HAP-1 (cell line): ENCODE results near the gene CXCR3.
A peak's percentile ranks its signal among the peaks of the same experiment; 100 is the strongest.
"Not testable (repeated sequence)": the region's sequence is repeated elsewhere in the genome, so short reads cannot be mapped to it uniquely, and the experiment has no call there.

ENCODE experiments used
- DNase-seq, 2 experiments: peaks; one replicate each; pipeline ENCODE4 v3.0.0-alpha.2; 2016 to 2020; ENCODE audit warnings: low spot score in 2 of 2
- H3K27me3 ChIP-seq: fragments of 250-450 bp; sonication (Bioruptor Pico); 2 replicates; pipeline ENCODE4 v1.5.1; 2020; ENCODE audit warnings: low read depth, mild to moderate bottlenecking, moderate library complexity
- H3K36me3 ChIP-seq: fragments of 250-450 bp; sonication (Bioruptor Pico); replicated peaks from 2 replicates; pipeline ENCODE4 v1.5.1; 2020; ENCODE audit warnings: mild to moderate bottlenecking
- H3K4me1 ChIP-seq: fragments of 250-450 bp; sonication (Bioruptor Pico); 2 replicates; pipeline ENCODE4 v1.5.1; 2020; ENCODE audit warnings: mild to moderate bottlenecking
- H3K4me3 ChIP-seq: fragments of 250-450 bp; sonication (Bioruptor Pico); 2 replicates; pipeline ENCODE4 v1.5.1; 2020; ENCODE audit warnings: mild to moderate bottlenecking, moderate library complexity
- H3K9me3 ChIP-seq: fragments of 250-450 bp; sonication (Bioruptor Pico); 2 replicates; pipeline ENCODE4 v1.5.1; 2020; ENCODE audit warnings: mild to moderate bottlenecking, moderate library complexity
- in situ Hi-C: fragments of 300-500 bp; cut with MboI; formaldehyde crosslinking; loops from 3 replicates; pipeline ENCODE4 v1.14.3; 2020; ENCODE audit warnings: low sequenced_read_pairs, inconsistent platforms, mixed read lengths

Gene CXCR3

DNA sequence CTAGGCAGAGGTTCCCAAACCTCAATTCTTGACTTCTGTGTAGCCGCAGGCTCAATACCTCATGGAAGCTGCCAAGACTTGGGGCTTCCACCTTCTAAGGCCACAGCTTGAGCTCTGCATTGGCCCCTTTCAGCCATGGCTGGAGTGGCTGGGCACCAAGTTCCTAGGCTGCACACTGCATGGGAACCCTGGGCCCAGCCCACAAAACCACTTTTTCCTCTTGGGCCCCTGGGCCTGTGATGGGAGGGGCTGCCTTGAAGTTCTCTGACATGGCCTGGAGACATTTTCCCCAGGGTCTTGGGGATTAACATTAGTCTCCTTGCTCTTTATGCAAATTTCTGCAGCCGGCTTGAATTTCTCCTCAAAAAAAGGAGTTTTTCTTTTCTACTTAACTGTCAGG is 35.0 kb upstream of the CXCR3 start:
- Histone ChIP-seq H3K4me1 (no peaks in the 10 kb centered on the region), H3K27me3 (no peaks in the 10 kb centered on the region), H3K4me3 (no peak overlapping the region), H3K9me3 (peaks cover 3% of the 10 kb centered on the region), H3K36me3 (no peaks in the 10 kb centered on the region)
- no peak for DNase-seq
- in situ Hi-C loops: no loop called here

DNA sequence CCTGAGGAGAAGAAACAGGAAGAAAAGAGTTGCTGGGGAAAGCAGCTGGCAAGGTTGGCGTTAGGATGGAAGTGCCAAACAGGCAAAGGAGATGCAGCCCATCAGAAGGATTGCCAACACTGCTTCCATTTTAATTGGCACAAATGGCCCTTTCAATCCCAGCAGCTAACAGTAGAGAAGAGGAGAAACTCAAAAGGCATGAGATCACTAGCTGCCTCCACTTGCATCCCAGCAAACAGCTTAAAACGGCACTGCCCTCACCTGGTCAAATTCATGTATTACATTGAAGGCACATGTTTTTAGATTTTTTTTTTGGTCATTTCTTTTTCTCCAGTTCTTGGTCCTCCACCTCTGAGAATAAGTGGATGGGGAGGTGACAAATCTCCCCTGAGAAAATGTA is 34.1 kb upstream of the CXCR3 start:
- H3K27me3 ChIP-seq: no peaks in the 10 kb centered on the region
- no peak overlapping the region for H3K4me3 ChIP-seq
- DNase-seq: peak; percentile 32 to 75
- in situ Hi-C loops: no loop called here
- H3K9me3 ChIP-seq: peaks cover 3% of the 10 kb centered on the region
- no peaks in the 10 kb centered on the region for H3K4me1 ChIP-seq
- H3K36me3 ChIP-seq: no peaks in the 10 kb centered on the region

GRCh38 chrX:71650333-71650969 is 32.1 kb upstream of the CXCR3 start:
- DNase-seq: no peak
- Histone ChIP-seq H3K27me3 (no peaks in the 10 kb centered on the region), H3K4me3 (no peak overlapping the region), H3K4me1 (no peaks in the 10 kb centered on the region), H3K9me3 (peaks cover 3% of the 10 kb centered on the region), H3K36me3 (no peaks in the 10 kb centered on the region)
- in situ Hi-C loops: no loop called here

DNA sequence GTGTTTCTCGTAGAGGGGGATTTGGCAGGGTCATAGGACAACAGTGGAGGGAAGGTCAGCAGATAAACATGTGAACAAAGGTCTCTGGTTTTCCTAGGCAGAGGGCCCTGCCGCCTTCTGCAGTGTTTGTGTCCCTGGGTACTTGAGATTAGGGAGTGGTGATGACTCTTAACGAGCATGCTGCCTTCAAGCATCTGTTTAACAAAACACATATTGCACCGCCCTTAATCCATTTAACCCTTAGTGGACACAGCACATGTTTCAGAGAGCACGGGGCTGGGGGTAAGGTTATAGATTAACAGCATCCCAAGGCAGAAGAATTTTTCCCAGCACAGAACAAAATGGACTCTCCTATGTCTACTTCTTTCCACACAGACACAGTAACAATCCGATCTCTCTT is 26.1 kb upstream of the CXCR3 start:
- H3K36me3 ChIP-seq, H3K9me3 ChIP-seq, in situ Hi-C loops, H3K4me3 ChIP-seq, H3K4me1 ChIP-seq, DNase-seq, H3K27me3 ChIP-seq: not testable (repeated sequence)

DNA sequence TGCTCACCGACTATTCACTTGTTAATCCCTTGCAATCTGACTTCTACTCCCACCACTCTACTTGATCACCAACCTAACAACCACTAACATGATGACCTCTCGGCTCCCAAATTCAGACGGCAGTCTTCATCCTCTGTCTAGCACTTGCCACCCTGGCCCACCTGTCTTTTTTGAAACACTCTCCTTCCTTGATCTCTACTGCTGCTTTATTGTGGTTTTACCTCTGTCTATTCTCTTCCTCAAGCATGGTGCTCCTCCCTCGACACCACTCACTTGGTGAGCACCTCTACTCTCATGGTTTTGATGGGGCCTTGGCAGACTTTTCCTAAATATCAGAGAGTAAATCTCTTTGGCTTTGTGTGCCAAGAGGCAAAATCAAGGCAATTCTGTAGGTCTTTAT is 21.7 kb upstream of the CXCR3 start:
- no peak for DNase-seq
- H3K4me3 ChIP-seq: no peak overlapping the region
- H3K36me3 ChIP-seq: no peaks in the 10 kb centered on the region
- H3K27me3 ChIP-seq: no peaks in the 10 kb centered on the region
- no peaks in the 10 kb centered on the region for H3K9me3 ChIP-seq
- H3K4me1 ChIP-seq: no peaks in the 10 kb centered on the region
- in situ Hi-C loops: no loop called here

DNA sequence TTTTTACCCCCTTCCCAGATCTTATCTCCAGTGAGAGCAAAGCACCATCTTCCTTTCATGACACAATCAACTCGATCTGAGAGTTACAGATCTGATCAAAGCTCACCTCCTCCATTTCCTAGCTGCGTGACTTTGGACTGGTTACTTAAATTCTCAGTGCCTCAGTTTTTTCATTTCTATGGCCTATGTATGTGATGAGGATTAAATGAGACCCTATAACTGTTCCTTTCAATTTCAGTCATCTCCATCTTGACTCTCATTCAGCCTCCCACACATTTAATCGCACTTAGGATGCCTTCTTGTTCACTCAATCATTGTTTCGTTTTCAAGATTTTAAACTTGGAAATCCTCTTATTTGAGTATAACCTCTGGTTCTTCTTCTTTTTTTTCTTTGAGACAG is 20.1 kb upstream of the CXCR3 start:
- Histone ChIP-seq H3K27me3 (no peaks in the 10 kb centered on the region), H3K9me3 (no peaks in the 10 kb centered on the region), H3K4me3 (no peak overlapping the region), H3K36me3 (no peaks in the 10 kb centered on the region), H3K4me1 (no peaks in the 10 kb centered on the region)
- in situ Hi-C loops: no loop called here
- DNase-seq: no peak

DNA sequence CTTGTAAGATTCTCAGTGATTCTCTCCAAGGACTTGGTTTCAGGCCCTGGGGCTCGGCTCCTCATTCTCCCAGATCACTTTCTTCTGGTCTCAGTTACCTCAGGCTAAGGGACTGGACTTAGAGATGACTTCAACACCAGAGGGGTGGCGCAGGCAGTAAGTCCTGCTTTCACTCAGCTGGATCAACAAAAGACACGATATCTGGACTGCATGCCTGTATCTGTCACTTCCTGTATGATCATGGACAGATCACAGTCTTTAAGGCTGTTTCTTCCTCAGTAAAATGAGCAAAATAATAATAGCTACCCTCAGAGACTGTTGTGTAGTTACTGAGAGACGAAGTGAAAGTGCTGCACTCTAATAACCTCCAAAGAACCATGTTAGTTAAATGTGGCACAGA is 19.5 kb upstream of the CXCR3 start:
- Histone ChIP-seq H3K9me3 (no peaks in the 10 kb centered on the region), H3K36me3 (no peaks in the 10 kb centered on the region), H3K4me3 (no peak overlapping the region), H3K27me3 (no peaks in the 10 kb centered on the region), H3K4me1 (no peaks in the 10 kb centered on the region)
- no peak for DNase-seq
- in situ Hi-C loops: no loop called here

GRCh38 chrX:71637253-71637618 is 18.9 kb upstream of the CXCR3 start:
- Histone ChIP-seq H3K36me3 (no peaks in the 10 kb centered on the region), H3K9me3 (no peaks in the 10 kb centered on the region), H3K4me3 (no peak overlapping the region), H3K4me1 (no peaks in the 10 kb centered on the region), H3K27me3 (no peaks in the 10 kb centered on the region)
- no peak for DNase-seq
- in situ Hi-C loops: no loop called here

DNA sequence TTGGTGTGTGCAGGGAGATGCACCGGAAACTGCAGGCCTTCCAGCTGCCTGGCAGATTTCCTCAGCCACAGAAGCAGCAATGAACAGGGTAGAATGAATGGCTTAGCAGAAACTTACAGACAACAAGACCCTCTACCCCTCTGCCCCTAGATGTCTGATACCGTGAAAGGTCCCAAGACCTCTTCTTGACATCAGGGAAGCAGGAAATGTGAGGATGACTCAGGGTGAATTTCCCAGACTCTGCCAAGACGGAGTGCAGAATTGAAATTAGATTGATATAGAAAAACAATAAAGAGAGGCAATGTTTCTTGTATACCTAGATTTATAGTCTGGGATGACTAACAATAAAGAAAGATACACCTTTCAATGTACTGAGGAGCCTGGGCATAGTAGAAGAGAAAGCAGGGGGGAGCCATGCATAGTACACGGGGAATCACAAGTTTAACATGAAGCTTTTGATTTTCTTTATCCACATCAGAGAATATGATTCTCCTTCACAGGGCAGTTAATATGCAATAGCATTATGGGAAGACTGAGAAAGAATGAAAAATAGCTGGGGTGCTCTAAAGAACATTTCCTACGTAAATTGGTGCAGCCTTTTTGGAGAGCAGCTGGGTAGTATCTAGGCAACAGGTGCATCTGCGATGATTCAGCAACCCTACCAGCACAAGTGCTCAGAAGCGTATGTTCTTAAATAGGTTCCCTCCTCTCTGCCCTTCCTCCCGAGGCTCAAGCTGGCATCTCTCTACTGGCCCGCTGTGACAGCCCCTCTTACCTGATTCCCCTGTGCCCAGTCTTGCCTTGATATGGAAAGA is 18.3 kb upstream of the CXCR3 start:
- Histone ChIP-seq H3K27me3 (no peaks in the 10 kb centered on the region), H3K9me3 (no peaks in the 10 kb centered on the region), H3K4me1 (no peaks in the 10 kb centered on the region), H3K4me3 (no peak overlapping the region), H3K36me3 (no peaks in the 10 kb centered on the region)
- DNase-seq: no peak
- in situ Hi-C loops: no loop called here

- in situ Hi-C loops: no loop called here
- no peak for DNase-seq
- Histone ChIP-seq H3K4me3 (no peak overlapping the region), H3K9me3 (no peaks in the 10 kb centered on the region), H3K4me1 (no peaks in the 10 kb centered on the region), H3K36me3 (no peaks in the 10 kb centered on the region), H3K27me3 (no peaks in the 10 kb centered on the region)
These were observed 16.1 kb upstream of the CXCR3 start for GRCh38 chrX:71634366-71634765.

DNA sequence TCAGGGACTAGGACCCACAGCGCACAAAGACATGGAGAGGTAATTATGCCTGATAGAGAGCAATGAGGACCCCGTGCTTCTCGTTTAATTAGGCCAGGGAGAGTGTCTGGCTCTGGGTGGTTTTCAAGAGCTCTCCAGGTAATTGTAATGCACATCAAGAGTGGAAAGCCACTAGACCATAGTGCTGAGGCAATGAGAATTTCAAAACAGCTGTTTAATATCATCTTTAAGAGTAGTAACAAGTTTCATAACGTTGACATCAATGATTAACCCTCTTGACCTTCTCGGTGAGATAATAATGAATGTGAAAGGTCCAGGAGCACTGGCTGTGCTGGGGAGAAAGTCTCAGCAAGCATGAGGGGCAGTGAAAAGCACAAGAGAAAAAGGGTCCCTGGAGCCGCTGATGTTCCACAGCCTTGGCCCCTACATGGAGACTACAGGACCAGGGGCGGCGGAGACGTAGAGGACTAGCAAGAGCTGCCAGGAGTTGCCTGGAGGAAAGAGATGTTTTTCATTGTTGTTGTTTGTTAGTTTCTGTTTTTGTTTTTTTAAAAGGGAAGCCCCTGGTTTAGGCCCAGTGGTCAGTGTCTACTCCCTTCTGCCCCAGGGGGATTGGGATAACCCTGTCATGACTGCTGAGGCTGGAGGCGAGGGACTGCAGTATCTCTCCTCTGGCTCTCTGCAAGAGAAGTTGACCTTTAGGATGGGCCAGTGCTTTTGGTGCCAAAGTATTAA is 14.8 kb upstream of the CXCR3 start:
- no peak for DNase-seq
- H3K27me3 ChIP-seq: no peaks in the 10 kb centered on the region
- in situ Hi-C loops: no loop called here

DNA sequence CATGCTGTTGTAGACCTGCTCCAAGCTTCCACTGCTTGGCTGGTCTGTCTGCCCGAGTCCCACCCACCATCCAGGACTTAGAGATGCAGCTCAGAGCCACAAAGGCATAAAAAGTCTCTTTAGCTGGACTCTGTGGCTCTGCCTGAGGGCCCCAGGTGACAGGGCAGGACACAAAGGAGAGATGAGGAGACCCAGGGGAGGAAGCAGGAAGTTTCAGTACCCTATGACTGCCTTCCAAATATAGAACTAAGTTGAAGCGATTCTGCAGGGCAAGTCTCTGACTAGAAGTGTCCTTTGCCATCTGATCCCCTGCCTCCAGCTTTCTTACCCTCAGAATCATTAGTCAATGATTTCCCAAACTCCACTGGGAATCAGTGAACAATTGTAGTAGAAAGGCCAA is 11.2 kb upstream of the CXCR3 start:
- no peaks in the 10 kb centered on the region for H3K4me1 ChIP-seq
- H3K36me3 ChIP-seq: no peaks in the 10 kb centered on the region
- DNase-seq: no peak
- no peak overlapping the region for H3K4me3 ChIP-seq
- H3K9me3 ChIP-seq: no peaks in the 10 kb centered on the region
- in situ Hi-C loops: no loop called here
- no peaks in the 10 kb centered on the region for H3K27me3 ChIP-seq

More for the DNA sequence above, 14.8 kb upstream of the CXCR3 start:
- Histone ChIP-seq H3K36me3 (no peaks in the 10 kb centered on the region), H3K4me1 (no peaks in the 10 kb centered on the region), H3K4me3 (no peak overlapping the region), H3K9me3 (no peaks in the 10 kb centered on the region)

- in situ Hi-C loops: no loop called here
- Histone ChIP-seq H3K36me3 (no peaks in the 10 kb centered on the region), H3K4me1 (no peaks in the 10 kb centered on the region), H3K27me3 (no peaks in the 10 kb centered on the region), H3K9me3 (no peaks in the 10 kb centered on the region), H3K4me3 (no peak overlapping the region)
- DNase-seq: no peak
These were observed 9.5 kb upstream of the CXCR3 start for GRCh38 chrX:71627588-71628404.
